Mucosa of stomach (tissue), 1 donor: Measurements from ENCODE around the gene SC5D.

ENCODE experiments used
- H3K27me3 ChIP-seq: one replicate; pipeline ENCODE4 v1.7.0; 2013; ENCODE audit warnings: mild to moderate bottlenecking, low read length; ENCODE audit not compliant: control insufficient read depth, insufficient read depth
- H3K36me3 ChIP-seq: one replicate; pipeline ENCODE4 v1.7.0; 2013; ENCODE audit warnings: low read length; ENCODE audit not compliant: control insufficient read depth, insufficient read depth
- H3K4me1 ChIP-seq: one replicate; pipeline ENCODE4 v1.7.0; 2013; ENCODE audit warnings: mild to moderate bottlenecking, low read length; ENCODE audit not compliant: control insufficient read depth, insufficient read depth
- H3K4me3 ChIP-seq: one replicate; pipeline ENCODE4 v1.7.0; 2013; ENCODE audit warnings: low read length
- H3K9ac ChIP-seq: one replicate; pipeline ENCODE4 v1.7.0; 2013; ENCODE audit warnings: mild to moderate bottlenecking, low read length, moderate library complexity
- H3K9me3 ChIP-seq: one replicate; pipeline ENCODE4 v1.7.0; 2013; ENCODE audit warnings: mild to moderate bottlenecking, low read length, moderate library complexity; ENCODE audit not compliant: control insufficient read depth
- donor health status: Pancreatic carcinoma.

Gene SC5D

GRCh38 chr11:121318848-121319834 lies 26.6 kb downstream of the SC5D start:
- Histone ChIP-seq H3K36me3 (no peaks in the 10 kb centered on the region), H3K9me3 (no peaks in the 10 kb centered on the region), H3K9ac (no peak overlapping the region), H3K4me1 (no peaks in the 10 kb centered on the region), H3K27me3 (peaks cover 4% of the 10 kb centered on the region), H3K4me3 (no peak overlapping the region)

- Histone ChIP-seq H3K4me1 (no peaks in the 10 kb centered on the region), H3K36me3 (no peaks in the 10 kb centered on the region), H3K9me3 (no peaks in the 10 kb centered on the region), H3K4me3 (no peak overlapping the region), H3K27me3 (peaks cover 4% of the 10 kb centered on the region), H3K9ac (no peak overlapping the region)
Measured at GRCh38 chr11:121321614-121322243, 29.2 kb downstream of the SC5D start.

GRCh38 chr11:121323046-121323607 lies 30.6 kb downstream of the SC5D start:
- no peaks in the 10 kb centered on the region for H3K9me3 ChIP-seq
- H3K36me3 ChIP-seq: no peaks in the 10 kb centered on the region
- peaks cover 4% of the 10 kb centered on the region for H3K27me3 ChIP-seq
- no peak overlapping the region for H3K9ac ChIP-seq
- no peak overlapping the region for H3K4me3 ChIP-seq
- H3K4me1 ChIP-seq: no peaks in the 10 kb centered on the region

GRCh38 chr11:121326230-121326629 lies 33.7 kb downstream of the SC5D start:
- no peaks in the 10 kb centered on the region for H3K9me3 ChIP-seq
- no peaks in the 10 kb centered on the region for H3K36me3 ChIP-seq
- H3K9ac ChIP-seq: no peak overlapping the region
- peaks cover 10% of the 10 kb centered on the region for H3K4me1 ChIP-seq
- H3K4me3 ChIP-seq: no peak overlapping the region
- no peaks in the 10 kb centered on the region for H3K27me3 ChIP-seq

GRCh38 chr11:121327553-121327952 lies 35.0 kb downstream of the SC5D start:
- H3K4me1 ChIP-seq: peaks cover 10% of the 10 kb centered on the region
- no peak overlapping the region for H3K9ac ChIP-seq
- H3K36me3 ChIP-seq: no peaks in the 10 kb centered on the region
- H3K4me3 ChIP-seq: no peak overlapping the region
- no peaks in the 10 kb centered on the region for H3K9me3 ChIP-seq
- no peaks in the 10 kb centered on the region for H3K27me3 ChIP-seq

- Histone ChIP-seq H3K4me3 (no peak overlapping the region), H3K4me1 (peaks cover 10% of the 10 kb centered on the region), H3K27me3 (no peaks in the 10 kb centered on the region), H3K36me3 (no peaks in the 10 kb centered on the region), H3K9ac (no peak overlapping the region), H3K9me3 (no peaks in the 10 kb centered on the region)
Measured at GRCh38 chr11:121328176-121328966, 35.8 kb downstream of the SC5D start.

GRCh38 chr11:121328967-121329679 lies 36.6 kb downstream of the SC5D start:
- H3K9ac ChIP-seq: no peak overlapping the region
- H3K4me1 ChIP-seq: peaks cover 10% of the 10 kb centered on the region
- no peaks in the 10 kb centered on the region for H3K27me3 ChIP-seq
- no peaks in the 10 kb centered on the region for H3K9me3 ChIP-seq
- no peaks in the 10 kb centered on the region for H3K36me3 ChIP-seq
- no peak overlapping the region for H3K4me3 ChIP-seq

- Histone ChIP-seq H3K4me1 (peaks cover 10% of the 10 kb centered on the region), H3K9me3 (no peaks in the 10 kb centered on the region), H3K4me3 (no peak overlapping the region), H3K27me3 (no peaks in the 10 kb centered on the region), H3K36me3 (no peaks in the 10 kb centered on the region), H3K9ac (no peak overlapping the region)
Measured at GRCh38 chr11:121329781-121330395, 37.3 kb downstream of the SC5D start.

- no peak overlapping the region for H3K9ac ChIP-seq
- no peaks in the 10 kb centered on the region for H3K27me3 ChIP-seq
- no peaks in the 10 kb centered on the region for H3K9me3 ChIP-seq
- peaks cover 10% of the 10 kb centered on the region for H3K4me1 ChIP-seq
- no peaks in the 10 kb centered on the region for H3K36me3 ChIP-seq
- no peak overlapping the region for H3K4me3 ChIP-seq
Measured at GRCh38 chr11:121330614-121331435, 38.3 kb downstream of the SC5D start.

- Histone ChIP-seq H3K9me3 (no peaks in the 10 kb centered on the region), H3K4me3 (no peak overlapping the region), H3K9ac (no peak overlapping the region), H3K36me3 (no peaks in the 10 kb centered on the region), H3K27me3 (no peaks in the 10 kb centered on the region), H3K4me1 (no peaks in the 10 kb centered on the region)
Measured at GRCh38 chr11:121334973-121335710, 42.6 kb downstream of the SC5D start.
